Measurements from ENCODE around the gene C1D.

DNA sequence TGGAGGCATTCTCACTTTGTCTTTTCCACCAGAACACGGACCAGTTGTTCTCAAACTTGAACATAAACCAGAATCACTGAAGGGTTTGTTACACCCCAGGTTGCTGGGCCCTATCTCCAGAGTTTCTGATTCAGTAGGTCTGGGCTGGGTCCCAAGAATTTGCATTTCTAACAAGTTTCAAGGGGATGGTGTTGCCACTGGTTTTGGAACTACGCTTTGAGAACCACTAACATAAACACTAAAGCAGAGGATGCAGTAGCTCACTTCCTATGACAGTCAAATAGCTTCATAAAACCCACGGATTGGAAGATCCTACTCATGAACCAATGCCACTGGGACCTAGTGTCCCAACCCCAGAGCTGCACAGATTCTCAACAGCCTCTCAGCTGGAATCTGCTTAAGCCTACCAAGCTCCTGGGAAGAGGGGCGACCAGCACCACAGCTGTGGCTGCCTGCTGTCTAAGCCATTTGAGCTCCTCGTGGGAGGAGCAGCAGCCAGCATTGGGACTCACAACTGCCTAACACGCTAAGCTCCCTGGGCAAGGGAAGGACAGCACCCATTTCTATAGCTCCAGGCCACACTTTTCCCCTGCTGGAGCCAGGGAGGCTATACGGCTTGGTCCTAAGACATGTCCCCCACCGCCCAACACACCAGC is 62.5 kb downstream of the C1D start:
- no peak for TF ChIP-seq TAF1 (IDR thresholded peaks at IDR 0.05; ENCODE audit: borderline replicate concordance, insufficient read depth, low read length)
- no peak for TF ChIP-seq POLR2AphosphoS5 (IDR thresholded peaks at IDR 0.05; ENCODE audit: low read depth, low read length)
- TF ChIP-seq, protein P1, sequence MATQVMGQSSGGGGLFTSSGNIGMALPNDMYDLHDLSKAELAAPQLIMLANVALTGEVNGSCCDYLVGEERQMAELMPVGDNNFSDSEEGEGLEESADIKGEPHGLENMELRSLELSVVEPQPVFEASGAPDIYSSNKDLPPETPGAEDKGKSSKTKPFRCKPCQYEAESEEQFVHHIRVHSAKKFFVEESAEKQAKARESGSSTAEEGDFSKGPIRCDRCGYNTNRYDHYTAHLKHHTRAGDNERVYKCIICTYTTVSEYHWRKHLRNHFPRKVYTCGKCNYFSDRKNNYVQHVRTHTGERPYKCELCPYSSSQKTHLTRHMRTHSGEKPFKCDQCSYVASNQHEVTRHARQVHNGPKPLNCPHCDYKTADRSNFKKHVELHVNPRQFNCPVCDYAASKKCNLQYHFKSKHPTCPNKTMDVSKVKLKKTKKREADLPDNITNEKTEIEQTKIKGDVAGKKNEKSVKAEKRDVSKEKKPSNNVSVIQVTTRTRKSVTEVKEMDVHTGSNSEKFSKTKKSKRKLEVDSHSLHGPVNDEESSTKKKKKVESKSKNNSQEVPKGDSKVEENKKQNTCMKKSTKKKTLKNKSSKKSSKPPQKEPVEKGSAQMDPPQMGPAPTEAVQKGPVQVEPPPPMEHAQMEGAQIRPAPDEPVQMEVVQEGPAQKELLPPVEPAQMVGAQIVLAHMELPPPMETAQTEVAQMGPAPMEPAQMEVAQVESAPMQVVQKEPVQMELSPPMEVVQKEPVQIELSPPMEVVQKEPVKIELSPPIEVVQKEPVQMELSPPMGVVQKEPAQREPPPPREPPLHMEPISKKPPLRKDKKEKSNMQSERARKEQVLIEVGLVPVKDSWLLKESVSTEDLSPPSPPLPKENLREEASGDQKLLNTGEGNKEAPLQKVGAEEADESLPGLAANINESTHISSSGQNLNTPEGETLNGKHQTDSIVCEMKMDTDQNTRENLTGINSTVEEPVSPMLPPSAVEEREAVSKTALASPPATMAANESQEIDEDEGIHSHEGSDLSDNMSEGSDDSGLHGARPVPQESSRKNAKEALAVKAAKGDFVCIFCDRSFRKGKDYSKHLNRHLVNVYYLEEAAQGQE (IDR thresholded peaks at IDR 0.05; ENCODE audit: insufficient read depth in 1 of 2, low read depth in 2 of 2, low read length in 2 of 2) = no peak
